CD4-positive, alpha-beta T cell (primary cell): ENCODE measurements around the gene ROBO2. TPM values are rescaled to one million over a fixed set of nuclear protein-coding genes. Genes with fewer than 3 reads are reported as not detected.

Source experiments
- ATAC-seq: fragments of 200-7000 bp; cut with Tn5 transposase; one replicate; pipeline ENCODE4 v1.10.0; 2022; ENCODE audit warnings: mild to moderate bottlenecking; ENCODE audit not compliant: poor library complexity
- CTCF ChIA-PET: fragments of 350-600 bp; sonication (Branson Sonifier 250); formaldehyde crosslinking; loops from one replicate; lab custom pipeline; 2021; ENCODE audit warnings: antibody characterized with exemption, inconsistent platforms; lab: Charles Lee
- POLR2A ChIA-PET: fragments of 350-600 bp; sonication (Branson Sonifier 250); formaldehyde crosslinking; loops from one replicate; lab custom pipeline; 2021; ENCODE audit warnings: antibody characterized with exemption, inconsistent platforms; lab: Charles Lee
- DNase-seq, 14 experiments: peaks; one replicate each; pipeline ENCODE4 v3.0.0-alpha.2; 2013 to 2020; ENCODE audit warnings: mixed read lengths in 2 of 14
- H3K27ac ChIP-seq, 2 donors: one replicate each; pipeline versions ENCODE4 v1.5.1 to v1.7.0; 2013; ENCODE audit warnings: low read length in 2 of 2, low read depth in 1 of 2, mild to moderate bottlenecking in 1 of 2
- H3K27me3 ChIP-seq, 2 experiments: 1 replicate in 1 of 2; 2 replicates in 1 of 2; pipeline versions ENCODE4 v1.6.1 to v1.7.0; 2013; ENCODE audit warnings: low read length in 2 of 2, control low read depth in 1 of 2, mild to moderate bottlenecking in 1 of 2, moderate library complexity in 1 of 2; ENCODE audit not compliant: insufficient read depth in 2 of 2, control insufficient read depth in 1 of 2
- H3K36me3 ChIP-seq: one replicate; pipeline ENCODE4 v1.6.1; 2013; ENCODE audit warnings: low read length, control low read depth; ENCODE audit not compliant: insufficient read depth
- H3K4me1 ChIP-seq: one replicate; pipeline ENCODE4 v1.6.1; 2013; ENCODE audit warnings: low read length, control low read depth; ENCODE audit not compliant: insufficient read depth
- H3K4me3 ChIP-seq: one replicate; pipeline ENCODE4 v1.5.1; 2013; ENCODE audit warnings: mild to moderate bottlenecking, low read length, moderate library complexity
- H3K9me3 ChIP-seq, 2 experiments: 1 replicate in 1 of 2; 2 replicates in 1 of 2; pipeline versions ENCODE4 v1.6.1 to v1.7.0; 2013; ENCODE audit warnings: low read length in 2 of 2, mild to moderate bottlenecking in 2 of 2, control low read depth in 1 of 2, moderate library complexity in 1 of 2; ENCODE audit not compliant: control insufficient read depth in 1 of 2, insufficient read depth in 1 of 2
- H3K27ac Mint-ChIP-seq: one replicate; pipeline ENCODE4 v1.8.0; 2020; ENCODE audit warnings: mixed read lengths
- H3K27me3 Mint-ChIP-seq: one replicate; pipeline ENCODE4 v1.8.0; 2021; ENCODE audit warnings: mixed read lengths
- H3K36me3 Mint-ChIP-seq: one replicate; pipeline ENCODE4 v1.8.0; 2021; ENCODE audit warnings: low read depth, mixed read lengths
- H3K4me1 Mint-ChIP-seq: one replicate; pipeline ENCODE4 v1.8.0; 2021; ENCODE audit warnings: low read depth, mixed read lengths
- H3K4me3 Mint-ChIP-seq: one replicate; pipeline ENCODE4 v1.8.0; 2020; ENCODE audit warnings: mild to moderate bottlenecking, mixed read lengths
- H3K9me3 Mint-ChIP-seq: one replicate; pipeline ENCODE4 v1.8.0; 2020; ENCODE audit warnings: mixed read lengths
- intact Hi-C, 2 experiments: fragments of 100-400 bp; cut with DNase I in 1 of 2; cut with micrococcal nuclease in 1 of 2; formaldehyde crosslinking; loops; one replicate each; pipeline versions ENCODE4 v1.15.1 to v1.9.0; 2023 to 2025; cut with DNase I, micrococcal nuclease
- total RNA-seq, 174 experiments: library from RNA in 2 of 174; stranded (reverse) in 2 of 174; gene quantifications; one replicate each; pipeline ENCODE4 v1.2.3 and lab custom pipeline; 2021 to 2026
- TF ChIP-seq, protein P1 (sequence below): fragments of 200-600 bp; IDR thresholded peaks from one replicate; pipeline ENCODE4 v1.8.0; 2022; ENCODE audit warnings: antibody characterized with exemption, mild to moderate bottlenecking

ROBO2 gene
- total RNA-seq, 2 experiments from 2014 or later, result not detected

GRCh38 chr3:77466562-77467115, 426.7 kb downstream of the ROBO2 start:
- ChIA-PET CTCF (no interaction called here), POLR2A (no interaction called here)
- intact Hi-C loops, result no loop called here
- H3K4me1 ChIP-seq, result no peaks in the 10 kb centered on the region
- H3K36me3 ChIP-seq, result no peaks in the 10 kb centered on the region
- TF ChIP-seq, protein P1, sequence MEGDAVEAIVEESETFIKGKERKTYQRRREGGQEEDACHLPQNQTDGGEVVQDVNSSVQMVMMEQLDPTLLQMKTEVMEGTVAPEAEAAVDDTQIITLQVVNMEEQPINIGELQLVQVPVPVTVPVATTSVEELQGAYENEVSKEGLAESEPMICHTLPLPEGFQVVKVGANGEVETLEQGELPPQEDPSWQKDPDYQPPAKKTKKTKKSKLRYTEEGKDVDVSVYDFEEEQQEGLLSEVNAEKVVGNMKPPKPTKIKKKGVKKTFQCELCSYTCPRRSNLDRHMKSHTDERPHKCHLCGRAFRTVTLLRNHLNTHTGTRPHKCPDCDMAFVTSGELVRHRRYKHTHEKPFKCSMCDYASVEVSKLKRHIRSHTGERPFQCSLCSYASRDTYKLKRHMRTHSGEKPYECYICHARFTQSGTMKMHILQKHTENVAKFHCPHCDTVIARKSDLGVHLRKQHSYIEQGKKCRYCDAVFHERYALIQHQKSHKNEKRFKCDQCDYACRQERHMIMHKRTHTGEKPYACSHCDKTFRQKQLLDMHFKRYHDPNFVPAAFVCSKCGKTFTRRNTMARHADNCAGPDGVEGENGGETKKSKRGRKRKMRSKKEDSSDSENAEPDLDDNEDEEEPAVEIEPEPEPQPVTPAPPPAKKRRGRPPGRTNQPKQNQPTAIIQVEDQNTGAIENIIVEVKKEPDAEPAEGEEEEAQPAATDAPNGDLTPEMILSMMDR, result no peak
- Mint-ChIP-seq H3K27me3 (no peaks in the 10 kb centered on the region), H3K9me3 (peaks cover 2% of the 10 kb centered on the region), H3K27ac (no peak overlapping the region), H3K4me1 (no peaks in the 10 kb centered on the region), H3K36me3 (no peaks in the 10 kb centered on the region), H3K4me3 (no peak overlapping the region)
- no peaks in the 10 kb centered on the region for H3K27me3 ChIP-seq
- no peak overlapping the region for H3K4me3 ChIP-seq
- ATAC-seq, result no peak
- H3K27ac ChIP-seq, result no peak overlapping the region
- DNase-seq, result no peak
- peaks cover 0 to 9% of the 10 kb centered on the region in 2 experiments for H3K9me3 ChIP-seq

- H3K4me3 ChIP-seq, result no peak overlapping the region
- ATAC-seq (no peak), DNase-seq (no peak)
- TF ChIP-seq, protein P1, result no peak
- peaks cover 0 to 9% of the 10 kb centered on the region in 2 experiments for H3K9me3 ChIP-seq
- no peaks in the 10 kb centered on the region for H3K4me1 ChIP-seq
- H3K9me3 Mint-ChIP-seq, result peaks cover 2% of the 10 kb centered on the region
- no peaks in the 10 kb centered on the region for H3K27me3 Mint-ChIP-seq
- H3K4me1 Mint-ChIP-seq, result no peaks in the 10 kb centered on the region
- ChIA-PET CTCF (no interaction called here), POLR2A (no interaction called here)
- H3K27me3 ChIP-seq, result no peaks in the 10 kb centered on the region
- H3K27ac Mint-ChIP-seq, result no peak overlapping the region
- H3K36me3 ChIP-seq, result no peaks in the 10 kb centered on the region
- H3K27ac ChIP-seq, result no peak overlapping the region
- H3K36me3 Mint-ChIP-seq, result no peaks in the 10 kb centered on the region
- no peak overlapping the region for H3K4me3 Mint-ChIP-seq
- intact Hi-C loops, result no loop called here
Observed at GRCh38 chr3:77467702-77468625, 428.1 kb downstream of the ROBO2 start.

DNA sequence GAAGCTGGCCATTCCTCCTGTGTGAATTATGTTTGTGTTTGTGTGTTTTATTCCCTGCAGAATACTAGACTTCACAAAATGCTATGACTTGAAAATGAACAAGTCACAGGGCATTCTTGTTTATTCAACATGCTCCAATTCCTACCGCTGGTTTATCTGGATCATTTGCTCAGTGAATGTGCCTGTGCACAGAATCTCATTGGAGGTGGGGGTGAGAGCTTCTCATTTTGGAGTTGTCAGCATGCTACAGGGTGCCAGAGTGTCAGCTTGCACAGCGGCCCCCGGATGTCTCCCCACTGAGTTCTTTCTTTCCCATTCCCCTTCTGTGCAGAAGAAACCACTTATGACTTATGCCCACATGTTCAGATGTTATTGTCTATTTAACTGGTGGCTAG, 428.7 kb downstream of the ROBO2 start:
- TF ChIP-seq, protein P1, result no peak
- no peak overlapping the region for H3K4me3 ChIP-seq
- H3K27me3 Mint-ChIP-seq, result no peaks in the 10 kb centered on the region
- no peaks in the 10 kb centered on the region for H3K36me3 Mint-ChIP-seq
- ATAC-seq (no peak), DNase-seq (no peak)
- peaks cover 0 to 14% of the 10 kb centered on the region in 2 experiments for H3K9me3 ChIP-seq
- no peaks in the 10 kb centered on the region for H3K36me3 ChIP-seq
- H3K27me3 ChIP-seq, result no peaks in the 10 kb centered on the region
- H3K4me1 ChIP-seq, result no peaks in the 10 kb centered on the region
- CTCF ChIA-PET, result no interaction called here
- H3K4me3 Mint-ChIP-seq, result no peak overlapping the region
- H3K27ac ChIP-seq, result no peak overlapping the region
- intact Hi-C loops, result no loop called here
- no peak overlapping the region for H3K27ac Mint-ChIP-seq
- H3K9me3 Mint-ChIP-seq, result peaks cover 2% of the 10 kb centered on the region
- POLR2A ChIA-PET, result no interaction called here
- H3K4me1 Mint-ChIP-seq, result no peaks in the 10 kb centered on the region
